ENCODE data around the gene RMI1.
"Not testable (repeated sequence)": the region's sequence is repeated elsewhere in the genome, so short reads cannot be mapped to it uniquely, and the experiment has no call there.

Gene RMI1

DNA sequence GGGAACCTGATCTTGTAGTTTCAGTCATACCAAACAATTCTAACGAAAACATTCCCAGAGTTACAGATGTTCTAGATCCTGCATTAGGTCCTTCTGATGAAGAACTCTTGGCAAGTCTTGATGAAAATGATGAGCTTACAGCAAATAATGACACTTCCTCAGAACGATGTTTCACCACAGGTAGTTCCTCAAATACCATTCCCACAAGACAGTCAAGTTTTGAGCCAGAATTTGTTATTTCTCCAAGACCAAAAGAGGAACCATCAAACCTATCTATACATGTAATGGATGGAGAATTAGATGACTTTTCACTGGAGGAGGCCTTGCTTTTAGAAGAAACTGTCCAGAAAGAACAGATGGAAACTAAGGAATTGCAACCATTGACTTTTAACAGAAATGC, 21.0 kb downstream of the RMI1 start:
- H3K4me3 ChIP-seq (ENCODE audit: low read depth, low read length): no peak overlapping the region
- TF ChIP-seq, protein P1, sequence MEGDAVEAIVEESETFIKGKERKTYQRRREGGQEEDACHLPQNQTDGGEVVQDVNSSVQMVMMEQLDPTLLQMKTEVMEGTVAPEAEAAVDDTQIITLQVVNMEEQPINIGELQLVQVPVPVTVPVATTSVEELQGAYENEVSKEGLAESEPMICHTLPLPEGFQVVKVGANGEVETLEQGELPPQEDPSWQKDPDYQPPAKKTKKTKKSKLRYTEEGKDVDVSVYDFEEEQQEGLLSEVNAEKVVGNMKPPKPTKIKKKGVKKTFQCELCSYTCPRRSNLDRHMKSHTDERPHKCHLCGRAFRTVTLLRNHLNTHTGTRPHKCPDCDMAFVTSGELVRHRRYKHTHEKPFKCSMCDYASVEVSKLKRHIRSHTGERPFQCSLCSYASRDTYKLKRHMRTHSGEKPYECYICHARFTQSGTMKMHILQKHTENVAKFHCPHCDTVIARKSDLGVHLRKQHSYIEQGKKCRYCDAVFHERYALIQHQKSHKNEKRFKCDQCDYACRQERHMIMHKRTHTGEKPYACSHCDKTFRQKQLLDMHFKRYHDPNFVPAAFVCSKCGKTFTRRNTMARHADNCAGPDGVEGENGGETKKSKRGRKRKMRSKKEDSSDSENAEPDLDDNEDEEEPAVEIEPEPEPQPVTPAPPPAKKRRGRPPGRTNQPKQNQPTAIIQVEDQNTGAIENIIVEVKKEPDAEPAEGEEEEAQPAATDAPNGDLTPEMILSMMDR (IDR thresholded peaks at IDR 0.05; ENCODE audit: borderline replicate concordance, insufficient read depth, low read depth, low read length): no peak

- TF ChIP-seq, protein P1 (IDR thresholded peaks at IDR 0.05; ENCODE audit: borderline replicate concordance, insufficient read depth, low read depth, low read length): no peak
- H3K4me3 ChIP-seq (ENCODE audit: low read depth, low read length): no peak overlapping the region
These were observed 21.7 kb downstream of the RMI1 start for GRCh38 chr9:84002344-84002743.

DNA sequence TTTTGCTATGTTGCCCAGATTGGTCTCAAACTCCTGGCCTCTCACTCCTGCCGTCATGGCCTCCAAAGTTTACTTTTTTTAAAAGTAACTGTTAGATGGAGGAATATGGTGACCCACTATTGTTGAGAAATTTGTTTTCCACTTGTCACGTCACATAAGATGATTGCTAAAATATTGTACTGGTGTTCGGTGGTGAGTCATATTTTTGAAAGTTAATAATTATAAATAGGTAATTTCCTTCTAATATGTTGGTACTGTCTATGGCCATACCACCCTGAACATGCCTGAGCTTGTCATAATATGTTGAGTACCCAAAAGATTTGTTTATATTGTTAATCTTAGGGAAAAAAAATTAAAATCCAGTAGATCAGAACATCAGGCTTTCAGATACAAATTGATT, 22.6 kb downstream of the RMI1 start:
- H3K4me3 ChIP-seq (ENCODE audit: low read depth, low read length): no peak overlapping the region
- TF ChIP-seq, protein P1 (IDR thresholded peaks at IDR 0.05; ENCODE audit: borderline replicate concordance, insufficient read depth, low read depth, low read length): no peak

GRCh38 chr9:84007662-84008061, 27.1 kb downstream of the RMI1 start:
- TF ChIP-seq, protein P1 (IDR thresholded peaks at IDR 0.05; ENCODE audit: borderline replicate concordance, insufficient read depth, low read depth, low read length): no peak
- no peak overlapping the region for H3K4me3 ChIP-seq (ENCODE audit: low read depth, low read length)

GRCh38 chr9:84024041-84024575, 43.5 kb downstream of the RMI1 start:
- TF ChIP-seq, protein P1 (IDR thresholded peaks at IDR 0.05; ENCODE audit: borderline replicate concordance, insufficient read depth, low read depth, low read length): no peak
- no peak overlapping the region for H3K4me3 ChIP-seq (ENCODE audit: low read depth, low read length)

DNA sequence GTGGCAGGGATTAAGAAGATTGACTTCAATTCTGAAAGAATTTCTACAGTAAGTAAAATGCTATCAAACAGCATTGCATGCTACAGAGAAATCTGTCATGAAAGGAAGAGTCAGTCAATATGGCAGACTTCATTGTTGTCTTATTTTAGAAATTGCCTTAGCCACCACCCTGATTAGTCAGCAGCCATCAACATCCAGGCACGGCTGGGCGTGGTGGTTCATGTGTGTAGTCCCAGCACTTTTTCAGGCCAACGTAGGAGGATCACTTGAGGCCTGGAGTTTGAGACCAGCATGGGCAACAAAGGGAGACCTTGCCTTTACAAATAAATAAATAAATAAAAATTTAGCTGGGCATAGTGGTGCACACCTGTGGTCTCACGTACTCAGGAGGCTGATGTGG, 46.6 kb downstream of the RMI1 start:
- TF ChIP-seq, protein P1 (IDR thresholded peaks at IDR 0.05; ENCODE audit: borderline replicate concordance, insufficient read depth, low read depth, low read length): no peak
- H3K4me3 ChIP-seq (ENCODE audit: low read depth, low read length): no peak overlapping the region

- TF ChIP-seq, protein P1 (IDR thresholded peaks at IDR 0.05; ENCODE audit: borderline replicate concordance, insufficient read depth, low read depth, low read length): no peak
- H3K4me3 ChIP-seq (ENCODE audit: low read depth, low read length): no peak overlapping the region
These were observed 50.9 kb downstream of the RMI1 start for GRCh38 chr9:84031534-84031933.

DNA sequence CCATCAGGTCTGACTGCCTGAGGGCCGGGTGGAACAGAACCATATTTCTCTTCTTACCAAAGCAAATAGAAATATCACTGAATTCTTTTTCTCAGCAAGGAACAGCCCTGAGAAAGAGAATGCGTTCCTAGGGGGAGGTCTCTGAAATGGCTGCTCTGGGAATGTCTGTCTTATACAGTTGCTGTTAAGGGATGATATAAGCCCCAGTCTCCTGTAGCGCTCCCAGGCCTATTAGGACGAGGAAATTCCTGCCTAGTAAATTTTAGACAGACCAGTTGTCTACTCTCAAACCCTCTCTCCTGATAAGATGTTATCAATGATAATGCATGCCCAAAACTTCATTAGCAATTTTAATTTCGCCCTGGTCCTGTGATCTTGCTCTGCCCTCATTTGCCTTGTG, 61.3 kb downstream of the RMI1 start:
- H3K4me3 ChIP-seq (ENCODE audit: low read depth, low read length): not testable (repeated sequence)

All from GM12875 (cell line).